AG09319 (cell line): ENCODE data around the gene NRXN2.

Source experiments
- DNase-seq: peaks from one replicate; pipeline ENCODE4 v3.0.0-alpha.2; 2010; ENCODE audit warnings: low read depth; ENCODE audit errors: extremely low read depth
- TF ChIP-seq, protein P1 (sequence below): IDR thresholded peaks from 2 replicates; pipeline ENCODE4 v1.5.1; 2011; ENCODE audit warnings: low read depth, mild to moderate bottlenecking, inconsistent platforms, low read length, moderate library complexity

Gene NRXN2

GRCh38 chr11:64632237-64632636 is 90.8 kb downstream of the NRXN2 start:
- TF ChIP-seq, protein P1, sequence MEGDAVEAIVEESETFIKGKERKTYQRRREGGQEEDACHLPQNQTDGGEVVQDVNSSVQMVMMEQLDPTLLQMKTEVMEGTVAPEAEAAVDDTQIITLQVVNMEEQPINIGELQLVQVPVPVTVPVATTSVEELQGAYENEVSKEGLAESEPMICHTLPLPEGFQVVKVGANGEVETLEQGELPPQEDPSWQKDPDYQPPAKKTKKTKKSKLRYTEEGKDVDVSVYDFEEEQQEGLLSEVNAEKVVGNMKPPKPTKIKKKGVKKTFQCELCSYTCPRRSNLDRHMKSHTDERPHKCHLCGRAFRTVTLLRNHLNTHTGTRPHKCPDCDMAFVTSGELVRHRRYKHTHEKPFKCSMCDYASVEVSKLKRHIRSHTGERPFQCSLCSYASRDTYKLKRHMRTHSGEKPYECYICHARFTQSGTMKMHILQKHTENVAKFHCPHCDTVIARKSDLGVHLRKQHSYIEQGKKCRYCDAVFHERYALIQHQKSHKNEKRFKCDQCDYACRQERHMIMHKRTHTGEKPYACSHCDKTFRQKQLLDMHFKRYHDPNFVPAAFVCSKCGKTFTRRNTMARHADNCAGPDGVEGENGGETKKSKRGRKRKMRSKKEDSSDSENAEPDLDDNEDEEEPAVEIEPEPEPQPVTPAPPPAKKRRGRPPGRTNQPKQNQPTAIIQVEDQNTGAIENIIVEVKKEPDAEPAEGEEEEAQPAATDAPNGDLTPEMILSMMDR = no peak
- DNase-seq = no peak

GRCh38 chr11:64631675-64632074 is 91.3 kb downstream of the NRXN2 start:
- DNase-seq = no peak
- TF ChIP-seq, protein P1 = no peak

DNA sequence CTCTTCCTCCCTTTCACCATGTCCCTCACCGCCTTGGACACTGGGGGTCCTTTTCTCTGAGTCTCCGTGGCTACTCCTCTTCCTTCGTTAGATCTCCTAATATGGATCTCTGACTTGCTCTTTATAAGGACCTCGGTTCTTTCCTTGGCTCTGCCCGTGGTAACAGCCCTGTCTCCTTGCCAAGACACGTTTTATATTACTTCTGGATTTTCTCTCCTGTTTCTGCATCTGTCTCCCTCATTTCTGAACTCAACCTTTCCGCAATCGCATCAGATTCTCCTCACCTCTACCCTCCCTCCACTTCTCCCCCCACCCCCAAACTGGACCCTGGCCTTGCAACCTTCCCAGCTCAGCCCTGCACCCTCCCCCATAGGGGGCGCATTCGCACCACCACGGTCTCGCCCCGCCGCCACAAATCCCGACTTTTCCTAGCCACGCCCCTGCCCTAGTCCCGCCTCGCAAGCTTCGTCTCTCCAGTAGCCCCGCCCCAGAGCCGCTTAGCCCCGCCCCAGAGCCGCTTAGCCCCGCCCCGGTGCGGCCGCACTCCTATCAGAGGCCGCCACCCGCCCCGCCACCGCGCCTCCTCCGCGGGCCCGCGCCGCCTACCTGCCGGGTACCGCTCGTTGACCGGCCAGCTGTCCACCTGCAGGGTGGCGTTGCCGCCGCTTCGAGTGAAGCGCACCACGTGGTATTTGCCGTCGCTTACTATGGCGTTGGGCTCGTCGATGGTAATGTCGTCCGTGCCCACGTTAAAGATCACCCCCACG is 93.0 kb downstream of the NRXN2 start:
- TF ChIP-seq, protein P1 = no peak
- no peak for DNase-seq

- DNase-seq = no peak
- TF ChIP-seq, protein P1 = no peak
These were observed 93.9 kb downstream of the NRXN2 start for GRCh38 chr11:64629103-64629502.

GRCh38 chr11:64628596-64628995 is 94.4 kb downstream of the NRXN2 start:
- TF ChIP-seq, protein P1 = no peak
- no peak for DNase-seq

GRCh38 chr11:64627371-64627770 is 95.6 kb downstream of the NRXN2 start:
- no peak for DNase-seq
- TF ChIP-seq, protein P1 = no peak

DNA sequence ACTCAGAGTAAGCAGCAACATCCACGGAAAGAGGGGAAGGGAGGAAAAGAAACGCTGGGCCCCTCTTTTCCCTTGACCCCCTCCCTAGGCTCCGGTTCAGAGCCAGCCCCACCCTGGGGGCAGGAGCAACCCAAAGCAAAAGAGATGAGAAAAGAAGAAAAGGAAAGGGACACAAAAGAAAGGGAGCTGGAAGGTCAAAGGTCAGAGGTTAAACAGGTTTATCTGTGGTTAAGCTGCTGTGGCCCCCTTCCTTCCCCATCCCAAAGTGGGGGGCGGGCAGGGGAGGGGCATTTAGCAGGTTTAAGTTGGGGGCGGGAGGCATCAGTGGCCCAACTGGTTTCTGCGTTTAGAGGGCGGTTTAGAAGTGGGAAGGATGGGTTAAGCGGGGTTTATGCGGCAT is 96.4 kb downstream of the NRXN2 start:
- DNase-seq = no peak
- TF ChIP-seq, protein P1 = no peak
